ENCODE results near the gene GSG1L.
A peak's percentile ranks its signal among the peaks of the same experiment; 100 is the strongest.

GSG1L gene

DNA sequence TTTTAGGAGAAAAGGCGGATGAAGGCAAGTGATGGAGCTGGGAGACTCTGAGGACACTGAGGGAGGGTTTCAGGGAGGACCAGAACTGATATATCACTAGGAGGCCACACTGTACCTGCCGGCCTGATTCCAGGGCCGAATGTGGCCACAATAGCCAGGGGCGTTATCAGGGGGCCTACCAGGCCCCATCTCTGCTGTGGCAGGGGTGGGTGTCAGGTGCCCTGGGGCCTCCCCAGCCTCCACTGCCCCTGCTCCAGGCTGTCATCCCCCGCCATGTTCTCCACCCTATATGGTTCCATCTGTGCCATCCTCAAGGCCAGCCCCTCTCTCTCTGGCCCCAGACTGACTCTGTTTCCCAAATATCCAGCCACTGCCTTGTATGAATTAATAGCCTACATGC is 246.5 kb downstream of the GSG1L start:
- DNase-seq, result no peak

DNA sequence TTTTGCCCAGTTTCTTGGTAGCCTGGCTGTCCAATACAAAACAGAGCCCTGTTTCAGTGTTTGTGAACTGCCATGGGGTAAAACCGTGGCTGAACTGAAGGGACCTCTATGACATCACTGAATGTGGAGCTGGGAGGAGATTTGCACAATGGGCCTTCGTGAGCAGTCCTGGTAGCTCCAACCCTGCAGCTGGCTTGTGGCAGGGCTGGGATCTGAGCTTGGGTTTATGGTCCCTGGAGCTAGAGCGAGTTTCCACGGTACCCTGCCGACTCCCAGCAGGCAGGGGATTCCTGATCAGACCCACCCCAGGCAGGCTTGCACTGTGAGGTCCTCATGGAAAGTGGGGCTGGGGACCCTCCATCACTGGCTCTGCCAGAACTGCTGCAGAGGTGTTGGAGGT is 247.0 kb downstream of the GSG1L start:
- no peak for DNase-seq

GRCh38 chr16:27813591-27813990 is 249.9 kb downstream of the GSG1L start:
- DNase-seq, result no peak

DNA sequence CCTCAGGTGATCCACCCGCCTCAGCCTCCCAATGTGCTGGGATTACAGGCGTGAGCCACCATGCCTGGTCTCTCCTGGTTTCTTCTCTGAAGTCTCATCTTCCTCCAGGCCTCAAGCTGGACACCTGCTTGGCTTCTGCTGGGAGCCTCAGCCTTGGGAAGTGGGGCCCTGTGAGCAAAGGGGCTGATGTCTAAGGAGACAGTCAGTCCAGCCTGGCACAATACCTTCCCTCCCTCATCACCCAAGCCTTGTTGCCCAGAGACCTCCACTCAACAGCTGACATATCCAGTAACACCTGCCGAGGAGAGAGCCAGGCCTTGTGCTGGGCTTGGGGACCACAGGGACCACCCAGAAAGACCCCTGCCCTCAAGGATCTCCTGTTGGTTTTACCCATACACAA is 251.6 kb downstream of the GSG1L start:
- DNase-seq, result no peak

- no peak for DNase-seq
Observed at GRCh38 chr16:27806986-27807385, 256.5 kb downstream of the GSG1L start.

GRCh38 chr16:27806388-27806787 is 257.1 kb downstream of the GSG1L start:
- DNase-seq, result no peak

DNA sequence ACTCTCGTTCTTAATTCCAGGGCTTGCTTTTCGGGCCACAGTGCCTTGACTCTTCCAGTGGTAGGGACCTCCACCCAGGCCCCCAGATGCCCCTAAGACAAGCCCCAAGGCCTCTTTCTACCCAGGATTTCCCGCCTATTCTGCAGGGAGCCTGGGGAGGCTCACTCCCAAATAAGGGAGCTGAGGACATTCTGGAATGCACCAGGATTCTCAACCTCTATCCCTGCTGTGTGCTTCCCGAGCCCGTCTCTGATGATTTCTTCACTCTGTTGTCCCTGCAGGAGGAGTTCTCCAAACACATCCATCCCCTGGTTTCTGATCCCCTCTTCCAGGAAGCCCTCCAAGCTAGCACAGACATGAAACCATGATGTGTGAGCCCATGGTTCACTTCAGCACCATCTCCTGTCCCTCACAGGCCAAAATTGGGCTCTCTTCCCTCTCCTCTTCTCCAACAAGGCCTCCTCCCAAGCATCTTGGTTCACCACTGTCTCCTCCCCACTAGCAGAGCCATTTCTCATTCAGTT is 257.6 kb downstream of the GSG1L start:
- DNase-seq, result no peak

- no peak for DNase-seq
Observed at GRCh38 chr16:27803775-27804549, 259.6 kb downstream of the GSG1L start.

- DNase-seq, result no peak
Observed at GRCh38 chr16:27802664-27803439, 260.7 kb downstream of the GSG1L start.

DNA sequence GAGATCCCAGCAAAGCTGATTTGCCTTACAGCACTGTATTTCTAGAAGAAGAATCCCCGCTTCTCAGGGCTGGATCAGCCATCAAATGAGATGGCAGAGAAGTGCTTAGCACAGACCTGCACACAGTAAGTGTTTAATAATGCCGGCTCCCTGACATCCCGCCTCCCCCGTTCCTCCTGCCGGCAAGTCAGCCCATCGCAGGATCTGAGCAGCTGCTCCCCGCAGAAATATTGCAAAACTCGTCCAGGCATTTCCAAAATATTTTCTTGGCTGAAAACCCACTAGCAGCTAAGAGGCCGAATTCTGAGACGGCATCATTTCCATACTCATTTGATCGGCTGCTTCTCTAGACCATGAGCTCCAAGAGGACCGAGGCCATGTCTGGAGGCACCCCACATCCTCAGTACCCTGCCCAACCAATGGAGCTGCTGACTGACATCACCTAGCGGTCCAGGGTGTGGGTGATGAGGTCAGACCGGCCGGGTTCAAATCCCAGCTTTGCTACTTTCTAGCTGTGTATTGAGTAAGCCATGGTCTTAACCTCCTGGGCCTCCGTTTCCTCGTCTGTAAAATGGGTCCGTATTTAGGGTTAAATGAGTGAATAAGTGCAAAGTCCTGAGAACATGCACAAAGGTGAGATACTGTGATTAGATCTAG is 262.1 kb downstream of the GSG1L start:
- DNase-seq, result no peak

DNA sequence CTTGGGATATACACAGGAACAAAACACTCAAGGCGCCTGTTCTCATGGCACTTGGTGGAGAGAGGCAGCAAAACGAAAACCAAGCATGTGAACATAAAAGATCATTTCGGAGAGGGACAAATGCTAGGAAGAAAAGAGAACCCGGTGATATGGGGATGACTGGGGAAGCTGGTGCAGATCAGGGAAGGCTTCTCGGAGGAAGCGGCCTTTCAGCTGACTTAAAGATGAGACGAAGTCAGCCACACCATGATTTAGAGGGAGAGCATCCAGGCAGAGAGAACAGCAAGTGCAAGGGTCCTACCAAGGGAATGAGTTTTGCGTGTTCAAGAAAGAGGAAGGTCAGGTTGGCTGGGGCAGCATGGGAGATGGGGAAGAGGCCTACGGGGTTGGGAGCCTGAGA is 262.7 kb downstream of the GSG1L start:
- DNase-seq, result no peak

GRCh38 chr16:27799896-27800295 is 263.6 kb downstream of the GSG1L start:
- no peak for DNase-seq

- DNase-seq, result no peak
Observed at GRCh38 chr16:27798241-27798640, 265.3 kb downstream of the GSG1L start.

DNA sequence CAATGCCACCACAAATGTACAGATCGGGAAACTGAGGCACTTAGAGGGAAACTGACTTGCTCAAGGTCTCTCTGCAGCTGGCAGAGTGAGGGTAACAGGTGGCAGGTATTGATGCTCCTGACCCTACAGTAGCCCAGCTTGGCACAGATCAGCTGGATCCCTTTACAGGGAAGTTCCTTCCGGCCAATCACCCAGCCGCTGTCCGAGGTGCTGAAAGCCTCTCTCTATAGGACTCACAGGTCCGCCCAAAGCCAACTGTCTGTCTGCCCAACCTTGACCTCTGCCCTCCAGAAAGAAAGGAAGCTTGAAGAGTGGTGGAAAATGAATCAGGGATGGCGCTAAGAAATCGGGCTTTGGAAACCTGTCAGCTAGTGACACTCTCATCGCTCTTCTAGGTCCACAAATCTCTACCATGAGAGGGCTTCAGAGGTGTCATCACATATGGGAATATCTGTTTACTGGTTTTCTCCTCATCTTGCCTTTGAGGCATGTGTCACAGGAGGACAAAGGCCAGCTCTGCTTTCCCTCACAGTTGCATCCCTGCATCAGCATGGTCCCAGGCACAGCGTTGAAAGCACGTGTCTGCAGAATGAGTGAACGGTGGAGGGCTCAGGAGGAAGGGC is 267.4 kb downstream of the GSG1L start:
- peak; percentile 35 to 71 for DNase-seq

DNA sequence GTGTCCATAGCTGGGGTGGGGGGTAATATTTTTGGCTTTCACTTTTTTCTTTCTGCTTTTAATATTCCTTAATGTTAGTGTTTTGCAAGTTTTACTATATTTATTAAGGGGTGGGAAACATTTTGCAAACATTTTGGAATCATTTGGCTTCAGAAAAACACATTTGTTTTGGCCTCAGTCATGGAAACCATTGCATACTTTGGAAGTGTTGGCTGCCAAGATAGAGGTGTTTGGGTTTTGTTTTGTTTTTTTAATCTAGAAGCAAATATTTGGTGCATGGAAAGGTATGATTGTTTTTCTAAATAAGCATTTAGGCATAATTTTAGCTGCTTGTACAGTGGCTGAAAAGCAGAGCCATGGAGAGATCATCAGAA is 270.3 kb downstream of the GSG1L start:
- no peak for DNase-seq

DNA sequence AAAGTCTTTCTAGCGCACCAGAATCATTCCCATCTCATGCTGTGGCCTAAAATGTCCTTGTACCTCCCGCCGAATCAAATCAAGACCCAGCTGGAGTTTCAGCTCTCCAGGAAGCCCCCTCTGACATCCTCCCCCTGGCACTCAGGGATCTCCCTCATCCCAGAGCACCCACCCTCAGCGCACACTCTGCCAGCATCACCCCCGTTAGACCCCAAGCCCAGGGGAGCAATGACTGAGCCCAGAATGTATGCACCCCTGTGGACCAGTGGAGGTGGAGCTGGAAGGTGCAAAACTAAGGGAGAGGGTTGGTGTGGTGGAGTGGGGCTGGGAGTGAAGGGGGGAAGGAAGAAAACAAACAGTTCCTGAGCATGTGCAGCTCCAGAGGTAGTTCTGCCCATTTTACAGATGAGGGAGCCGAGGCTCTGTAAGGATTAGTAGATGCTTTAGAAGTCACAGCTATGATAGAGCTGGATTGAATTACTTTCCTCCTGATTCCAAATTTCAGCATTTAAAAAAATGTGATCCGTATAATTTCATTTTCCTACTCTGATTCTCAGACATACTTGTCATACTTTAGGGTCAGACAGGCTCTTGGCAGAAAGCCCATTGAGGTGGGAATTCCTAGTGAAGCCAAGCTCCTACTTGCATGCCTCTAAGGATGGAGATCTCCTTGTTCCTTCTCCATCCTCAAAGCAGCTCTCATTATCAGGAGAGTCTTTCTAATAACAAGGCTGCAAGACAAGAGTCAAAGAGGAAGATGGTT is 270.8 kb downstream of the GSG1L start:
- DNase-seq, result no peak

GRCh38 chr16:27791404-27791719 is 272.2 kb downstream of the GSG1L start:
- no peak for DNase-seq

DNA sequence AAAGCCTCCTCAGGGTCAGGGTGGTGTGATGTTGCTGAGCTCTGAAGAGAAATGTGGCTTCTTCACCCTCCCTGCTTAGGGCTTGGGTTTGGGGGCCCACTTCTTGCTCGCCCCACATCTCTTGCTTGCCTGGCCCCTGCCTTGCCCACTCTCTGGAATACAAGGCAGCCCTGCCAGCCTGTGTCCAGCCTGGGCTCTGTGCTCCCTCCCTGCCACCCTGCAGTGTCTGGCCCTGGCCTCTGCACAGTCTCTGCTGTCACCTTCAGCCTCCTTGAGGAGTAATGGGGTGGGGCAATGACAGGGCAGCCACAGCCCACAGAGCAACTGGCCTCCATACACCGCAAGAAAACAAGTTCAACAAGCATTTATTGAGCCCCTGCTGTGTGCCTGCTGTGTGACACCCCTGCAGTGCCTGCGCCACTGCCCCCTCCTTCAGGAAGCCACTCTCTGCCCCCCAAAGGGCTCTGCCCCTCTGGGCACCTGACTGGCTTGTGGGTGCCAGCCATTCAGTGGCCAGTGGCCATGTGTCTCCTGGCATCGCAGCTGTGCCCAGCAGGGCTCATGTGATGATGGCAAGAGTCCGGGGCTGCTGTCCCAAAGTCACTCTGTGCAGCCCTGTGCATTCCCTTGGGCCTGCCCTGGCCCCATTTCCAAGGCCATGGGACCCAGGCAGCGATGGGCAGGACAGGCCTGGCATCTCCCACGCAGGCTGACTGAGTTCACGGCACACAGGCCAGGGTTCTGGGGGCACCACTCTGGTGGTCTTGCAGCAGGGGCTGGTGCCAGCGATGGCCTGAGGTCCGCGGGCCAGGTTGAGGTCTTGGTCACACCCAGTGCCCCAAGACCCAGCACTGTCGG is 272.7 kb downstream of the GSG1L start:
- DNase-seq, result no peak

GRCh38 chr16:27789595-27790241 is 273.8 kb downstream of the GSG1L start:
- DNase-seq, result no peak

DNA sequence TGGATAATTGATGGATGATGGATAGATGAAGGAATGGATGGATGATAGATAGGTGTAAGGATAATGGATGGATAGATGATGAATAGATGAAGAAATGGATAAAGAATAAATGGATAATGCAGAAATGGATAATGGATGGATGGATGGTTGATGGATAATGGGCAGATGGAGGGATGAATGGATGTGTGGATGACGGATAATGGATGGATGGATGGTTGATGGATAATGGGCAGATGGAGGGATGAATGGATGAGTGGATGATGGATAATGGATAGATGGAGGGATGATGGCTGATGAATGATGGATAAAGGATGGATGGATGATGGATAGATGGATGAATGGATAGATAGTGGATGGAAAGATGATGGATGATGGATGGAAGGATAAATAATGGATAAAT is 274.4 kb downstream of the GSG1L start:
- DNase-seq, result no peak

DNA sequence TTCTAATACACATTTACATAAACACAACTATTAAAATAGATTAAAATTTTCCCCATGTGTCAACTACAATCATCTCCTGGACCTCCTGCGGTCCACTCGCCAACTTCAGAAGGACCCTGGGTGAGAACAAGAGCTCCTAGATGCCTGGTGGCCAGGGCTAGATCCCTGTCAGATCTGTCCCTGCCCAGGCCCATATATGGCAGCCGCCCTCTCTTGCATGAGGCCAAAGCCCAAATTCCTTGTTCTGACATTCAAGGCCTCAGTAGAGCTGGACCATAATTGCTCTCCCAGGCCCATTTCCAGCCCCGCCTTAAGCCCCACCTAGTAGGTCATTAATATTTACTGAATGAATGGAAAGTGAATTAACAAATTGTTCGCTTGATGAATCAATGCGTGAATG is 275.8 kb downstream of the GSG1L start:
- no peak for DNase-seq

All from inflammatory macrophage (primary cell).